ENCODE data around the gene TAF15.

TAF15 gene

DNA sequence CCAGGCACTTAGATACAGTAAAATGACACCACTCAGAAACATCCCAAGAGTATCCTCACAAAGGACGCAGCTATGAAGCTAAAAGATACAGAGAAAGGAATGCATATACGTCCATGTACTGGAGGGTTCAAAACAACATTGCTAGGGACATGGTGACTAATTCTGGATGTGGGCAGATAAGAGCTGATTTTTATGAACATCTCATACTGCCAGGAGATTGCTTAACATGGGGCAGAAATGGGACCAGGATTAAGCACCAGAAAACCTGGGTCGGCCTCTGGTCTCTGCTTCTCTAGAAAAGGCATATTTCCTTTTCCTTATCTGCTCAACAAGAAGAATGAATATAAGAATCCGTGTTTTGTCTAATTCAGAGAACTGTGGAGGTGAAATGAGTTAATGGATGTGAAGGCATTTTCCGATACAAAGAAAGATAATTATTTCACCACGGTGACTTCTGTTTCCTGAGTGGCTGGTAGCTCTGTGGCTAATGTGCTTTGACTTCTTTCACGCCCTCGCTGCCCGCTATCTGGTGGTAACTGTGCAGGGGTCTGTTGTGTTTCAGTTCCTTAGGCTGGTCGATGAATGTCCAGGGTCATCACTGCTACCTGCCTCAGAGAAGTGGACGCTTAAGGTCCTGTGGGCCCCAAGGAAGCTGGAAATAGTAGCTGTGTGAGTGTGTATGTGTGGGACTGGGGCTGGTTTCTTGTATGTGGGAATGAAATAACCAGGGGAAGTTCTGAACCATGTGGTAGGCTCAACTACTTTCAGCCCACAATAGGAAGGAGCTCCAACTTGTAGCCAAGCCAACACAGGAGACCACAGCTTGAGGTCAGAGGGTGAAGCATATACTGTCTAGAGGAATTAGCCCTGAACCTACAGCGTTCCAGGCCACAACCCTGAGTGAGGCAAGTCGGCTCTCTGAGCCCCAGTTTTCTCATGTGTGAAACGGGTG is 86.6 kb downstream of the TAF15 start:
- Histone ChIP-seq H3K4me1 (ENCODE audit: insufficient read depth, low read length, severe bottlenecking) (no peaks in the 10 kb centered on the region), H3K36me3 (ENCODE audit: insufficient read depth, low read length) (no peaks in the 10 kb centered on the region), H3K9ac (ENCODE audit: low read length) (no peak overlapping the region), H2AFZ (ENCODE audit: low read length) (no peak overlapping the region), H3K79me2 (ENCODE audit: insufficient read depth, low read length) (no peaks in the 10 kb centered on the region), H3K27ac (ENCODE audit: low read depth, low read length, poor library complexity, severe bottlenecking) (no peak overlapping the region), H3K4me2 (ENCODE audit: low read length) (no peak overlapping the region), H3K27me3 (ENCODE audit: insufficient read depth, low read length) (no peaks in the 10 kb centered on the region), H3K9me3 (ENCODE audit: low read length) (no peaks in the 10 kb centered on the region), H3K9me2 (ENCODE audit: low read depth, low read length) (no peaks in the 10 kb centered on the region), H3F3A (ENCODE audit: insufficient read depth, low read length) (no peaks in the 10 kb centered on the region), H4K20me1 (ENCODE audit: insufficient read depth, low read length) (no peaks in the 10 kb centered on the region), H3K4me3 (ENCODE audit: low read depth, low read length, poor library complexity, severe bottlenecking) (no peak overlapping the region)
- no peak for TF ChIP-seq EZH2 (IDR thresholded peaks at IDR 0.05; ENCODE audit: borderline replicate concordance, low read length)
- no peak for TF ChIP-seq CTCF (IDR thresholded peaks at IDR 0.05; ENCODE audit: low read length)

Measured in OCI-LY1 (cell line).